Lower leg skin (tissue), 4 donors: Measurements from ENCODE around the gene ATXN7L3. TPM values are rescaled to one million over a fixed set of nuclear protein-coding genes. Genes with fewer than 3 reads are reported as not detected.

ENCODE experiments used
- DNase-seq, 2 donors: peaks; one replicate each; pipeline ENCODE4 v3.0.0-alpha.2; 2019; ENCODE audit warnings: low spot score in 2 of 2
- H3K4me3 ChIP-seq: fragments of 200-600 bp; sonication (generic); 2 replicates; pipeline ENCODE4 v1.5.1; 2017; ENCODE audit warnings: mild to moderate bottlenecking, low read depth; ENCODE audit not compliant: poor library complexity, severe bottlenecking
- POLR2A ChIP-seq, 2 donors: fragments of 450-650 bp; IDR thresholded peaks; one replicate each; pipeline ENCODE4 v1.6.1; 2016 to 2017; ENCODE audit warnings: antibody characterized with exemption in 2 of 2, mild to moderate bottlenecking in 1 of 2, moderate library complexity in 1 of 2
- WGBS, 2 donors: methylation state at CpG; one replicate each; pipeline ENCODE4 v1.1.5; 2018; 5-methylcytosine and 5-hydroxymethylcytosine counted together
- intact Hi-C: fragments of 100-400 bp; cut with DNase I; formaldehyde crosslinking; loops from one replicate; pipeline ENCODE4 v1.15.0; 2023; ENCODE audit warnings: low total_unique reads
- total RNA-seq, 4 donors: library from RNA; depleted of rRNA; stranded (reverse); fragments of >200 nt; gene quantifications; one replicate each; pipeline ENCODE4 v1.1.0, GENCODE V29; 2016
- TF ChIP-seq, protein P1 (sequence below), 3 donors: fragments of 450-650 bp; IDR thresholded peaks; one replicate each; pipeline ENCODE4 v1.5.1; 2016; ENCODE audit warnings: antibody characterized with exemption in 3 of 3, mild to moderate bottlenecking in 3 of 3, moderate library complexity in 2 of 3

ATXN7L3 gene
- total RNA-seq, 4 donors from 2014 or later = 62.4 to 77.9 (median 67.8) TPM

DNA sequence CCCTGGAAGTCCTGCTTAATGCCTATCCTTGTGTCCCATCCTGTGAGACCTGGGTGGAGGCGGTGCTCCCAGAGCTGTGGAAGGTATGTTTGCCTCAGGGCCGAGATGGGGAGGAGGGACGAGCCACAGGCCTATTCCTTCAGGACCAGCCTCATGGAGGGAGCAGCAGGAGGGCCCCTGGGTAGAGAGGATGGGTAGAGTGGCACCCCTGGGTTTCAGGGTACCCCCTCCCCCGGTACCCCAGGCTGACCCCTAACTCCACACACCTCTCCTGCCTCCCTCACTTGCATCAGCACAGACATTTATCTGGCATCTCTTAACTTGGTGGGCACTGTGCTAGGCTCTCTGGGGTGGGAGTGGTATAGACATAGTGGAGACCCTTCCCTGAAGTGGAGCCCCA, 22.0 kb downstream of the ATXN7L3 start:
- WGBS, 2 donors = 90 to 98% methylated on average over 4 of the region's 4 CpGs
- H3K4me3 ChIP-seq = no peak overlapping the region
- TF ChIP-seq, protein P1, sequence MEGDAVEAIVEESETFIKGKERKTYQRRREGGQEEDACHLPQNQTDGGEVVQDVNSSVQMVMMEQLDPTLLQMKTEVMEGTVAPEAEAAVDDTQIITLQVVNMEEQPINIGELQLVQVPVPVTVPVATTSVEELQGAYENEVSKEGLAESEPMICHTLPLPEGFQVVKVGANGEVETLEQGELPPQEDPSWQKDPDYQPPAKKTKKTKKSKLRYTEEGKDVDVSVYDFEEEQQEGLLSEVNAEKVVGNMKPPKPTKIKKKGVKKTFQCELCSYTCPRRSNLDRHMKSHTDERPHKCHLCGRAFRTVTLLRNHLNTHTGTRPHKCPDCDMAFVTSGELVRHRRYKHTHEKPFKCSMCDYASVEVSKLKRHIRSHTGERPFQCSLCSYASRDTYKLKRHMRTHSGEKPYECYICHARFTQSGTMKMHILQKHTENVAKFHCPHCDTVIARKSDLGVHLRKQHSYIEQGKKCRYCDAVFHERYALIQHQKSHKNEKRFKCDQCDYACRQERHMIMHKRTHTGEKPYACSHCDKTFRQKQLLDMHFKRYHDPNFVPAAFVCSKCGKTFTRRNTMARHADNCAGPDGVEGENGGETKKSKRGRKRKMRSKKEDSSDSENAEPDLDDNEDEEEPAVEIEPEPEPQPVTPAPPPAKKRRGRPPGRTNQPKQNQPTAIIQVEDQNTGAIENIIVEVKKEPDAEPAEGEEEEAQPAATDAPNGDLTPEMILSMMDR (IDR thresholded peaks at IDR 0.05) = no peak
- TF ChIP-seq POLR2A (IDR thresholded peaks at IDR 0.05) = no peak
- no peak for DNase-seq
- intact Hi-C loops = no loop called here

- no peak for DNase-seq
- TF ChIP-seq, protein P1 (IDR thresholded peaks at IDR 0.05) = no peak
- no peak for TF ChIP-seq POLR2A (IDR thresholded peaks at IDR 0.05)
- intact Hi-C loops = no loop called here
- H3K4me3 ChIP-seq = no peak overlapping the region
- 94 to 95% methylated on average over 28 to 39 of the region's 54 CpGs for WGBS, 2 donors
Observed at GRCh38 chr17:44176671-44177501, 22.8 kb downstream of the ATXN7L3 start.

DNA sequence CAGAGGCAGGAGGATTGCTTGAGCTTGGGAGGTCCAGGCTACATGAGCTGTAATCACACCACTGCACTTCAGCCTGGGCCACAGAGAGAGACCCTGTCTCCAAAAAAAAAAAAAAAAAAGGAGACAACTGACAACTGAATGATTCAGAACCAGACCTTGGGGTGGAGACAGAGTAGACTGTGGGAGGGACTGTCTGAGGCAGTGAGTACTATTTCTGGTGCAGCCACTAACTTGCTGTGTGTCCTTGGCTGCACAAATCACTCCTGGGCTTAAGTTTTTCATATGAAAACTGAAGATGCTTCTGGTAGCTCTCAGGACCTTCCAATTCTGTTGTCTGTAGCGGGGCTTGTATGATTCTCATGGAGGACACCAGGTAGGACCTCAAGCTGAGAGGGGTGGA, 23.4 kb downstream of the ATXN7L3 start:
- H3K4me3 ChIP-seq = no peak overlapping the region
- intact Hi-C loops = no loop called here
- 95 to 100% methylated on average over 1 of the region's 1 CpG for WGBS, 2 donors
- no peak for TF ChIP-seq POLR2A (IDR thresholded peaks at IDR 0.05)
- TF ChIP-seq, protein P1 (IDR thresholded peaks at IDR 0.05) = no peak
- no peak for DNase-seq

DNA sequence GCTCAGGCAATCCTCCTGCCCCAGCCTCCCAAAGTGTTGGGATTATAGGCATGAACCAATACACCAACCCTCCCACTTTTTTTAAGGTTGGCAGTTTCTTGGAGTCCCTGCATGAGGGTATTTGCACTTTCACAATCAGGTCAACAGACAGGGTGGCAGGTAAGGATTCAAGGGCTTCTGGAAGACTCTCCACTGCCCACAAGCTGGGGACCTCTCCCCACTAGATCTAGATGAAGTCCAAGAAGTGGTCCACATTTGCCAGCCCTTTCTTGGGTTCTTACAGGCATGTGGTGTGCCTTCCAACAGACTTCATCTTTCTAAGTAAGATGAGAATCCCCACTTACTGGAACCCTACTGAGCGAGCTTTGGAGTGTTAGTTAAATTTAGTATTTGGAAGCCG, 25.3 kb downstream of the ATXN7L3 start:
- WGBS, 2 donors = 90 to 97% methylated on average over 2 of the region's 2 CpGs
- DNase-seq = no peak
- TF ChIP-seq, protein P1 (IDR thresholded peaks at IDR 0.05) = no peak
- H3K4me3 ChIP-seq = no peak overlapping the region
- intact Hi-C loops = no loop called here

GRCh38 chr17:44171931-44172455, 27.7 kb downstream of the ATXN7L3 start:
- intact Hi-C loops = no loop called here
- H3K4me3 ChIP-seq = no peak overlapping the region
- WGBS, 2 donors = 70 to 78% methylated on average over 16 to 17 of the region's 17 CpGs
- no peak for DNase-seq
- no peak for TF ChIP-seq POLR2A (IDR thresholded peaks at IDR 0.05)
- TF ChIP-seq, protein P1 (IDR thresholded peaks at IDR 0.05) = no peak
